CD4-positive, alpha-beta T cell (primary cell): Measurements from ENCODE around the gene EP400. TPM values are rescaled to one million over a fixed set of nuclear protein-coding genes. Genes with fewer than 3 reads are reported as not detected.

Experiments used
- ATAC-seq: fragments of 200-7000 bp; cut with Tn5 transposase; one replicate; pipeline ENCODE4 v1.10.0; 2022; ENCODE audit warnings: mild to moderate bottlenecking; ENCODE audit not compliant: poor library complexity
- CTCF ChIA-PET: fragments of 350-600 bp; sonication (Branson Sonifier 250); formaldehyde crosslinking; loops from one replicate; lab custom pipeline; 2021; ENCODE audit warnings: antibody characterized with exemption, inconsistent platforms; lab: Charles Lee
- POLR2A ChIA-PET: fragments of 350-600 bp; sonication (Branson Sonifier 250); formaldehyde crosslinking; loops from one replicate; lab custom pipeline; 2021; ENCODE audit warnings: antibody characterized with exemption, inconsistent platforms; lab: Charles Lee
- DNase-seq, 14 experiments: peaks; one replicate each; pipeline ENCODE4 v3.0.0-alpha.2; 2013 to 2020; ENCODE audit warnings: mixed read lengths in 2 of 14
- H3K27ac ChIP-seq, 2 donors: one replicate each; pipeline versions ENCODE4 v1.5.1 to v1.7.0; 2013; ENCODE audit warnings: low read length in 2 of 2, low read depth in 1 of 2, mild to moderate bottlenecking in 1 of 2
- H3K27me3 ChIP-seq, 2 experiments: 1 replicate in 1 of 2; 2 replicates in 1 of 2; pipeline versions ENCODE4 v1.6.1 to v1.7.0; 2013; ENCODE audit warnings: low read length in 2 of 2, control low read depth in 1 of 2, mild to moderate bottlenecking in 1 of 2, moderate library complexity in 1 of 2; ENCODE audit not compliant: insufficient read depth in 2 of 2, control insufficient read depth in 1 of 2
- H3K36me3 ChIP-seq: one replicate; pipeline ENCODE4 v1.6.1; 2013; ENCODE audit warnings: low read length, control low read depth; ENCODE audit not compliant: insufficient read depth
- H3K4me1 ChIP-seq: one replicate; pipeline ENCODE4 v1.6.1; 2013; ENCODE audit warnings: low read length, control low read depth; ENCODE audit not compliant: insufficient read depth
- H3K4me3 ChIP-seq: one replicate; pipeline ENCODE4 v1.5.1; 2013; ENCODE audit warnings: mild to moderate bottlenecking, low read length, moderate library complexity
- H3K9me3 ChIP-seq, 2 experiments: 1 replicate in 1 of 2; 2 replicates in 1 of 2; pipeline versions ENCODE4 v1.6.1 to v1.7.0; 2013; ENCODE audit warnings: low read length in 2 of 2, mild to moderate bottlenecking in 2 of 2, control low read depth in 1 of 2, moderate library complexity in 1 of 2; ENCODE audit not compliant: control insufficient read depth in 1 of 2, insufficient read depth in 1 of 2
- H3K27ac Mint-ChIP-seq: one replicate; pipeline ENCODE4 v1.8.0; 2020; ENCODE audit warnings: mixed read lengths
- H3K27me3 Mint-ChIP-seq: one replicate; pipeline ENCODE4 v1.8.0; 2021; ENCODE audit warnings: mixed read lengths
- H3K36me3 Mint-ChIP-seq: one replicate; pipeline ENCODE4 v1.8.0; 2021; ENCODE audit warnings: low read depth, mixed read lengths
- H3K4me1 Mint-ChIP-seq: one replicate; pipeline ENCODE4 v1.8.0; 2021; ENCODE audit warnings: low read depth, mixed read lengths
- H3K4me3 Mint-ChIP-seq: one replicate; pipeline ENCODE4 v1.8.0; 2020; ENCODE audit warnings: mild to moderate bottlenecking, mixed read lengths
- H3K9me3 Mint-ChIP-seq: one replicate; pipeline ENCODE4 v1.8.0; 2020; ENCODE audit warnings: mixed read lengths
- CTCF ChIP-seq: fragments of 200-600 bp; IDR thresholded peaks from one replicate; pipeline ENCODE4 v1.8.0; 2022; ENCODE audit warnings: antibody characterized with exemption, mild to moderate bottlenecking
- intact Hi-C, 2 experiments: fragments of 100-400 bp; cut with DNase I in 1 of 2; cut with micrococcal nuclease in 1 of 2; formaldehyde crosslinking; loops; one replicate each; pipeline versions ENCODE4 v1.15.1 to v1.9.0; 2023 to 2025; cut with DNase I, micrococcal nuclease
- total RNA-seq, 174 experiments: library from RNA in 2 of 174; stranded (reverse) in 2 of 174; gene quantifications; one replicate each; pipeline ENCODE4 v1.2.3 and lab custom pipeline; 2021 to 2026

The EP400 gene
- total RNA-seq, 2 experiments from 2014 or later, result 56.4 to 56.5 TPM

GRCh38 chr12:132094269-132094891, 144.6 kb downstream of the EP400 start:
- no peak for ATAC-seq
- no peak for TF ChIP-seq CTCF

GRCh38 chr12:132095520-132096409, 146.0 kb downstream of the EP400 start:
- intact Hi-C loops, result no loop called here
- H3K9me3 ChIP-seq, result peaks cover 3 to 8% of the 10 kb centered on the region in 2 experiments
- ChIA-PET CTCF (no interaction called here), POLR2A (no interaction called here)
- DNase-seq, result peak in 1 of 14 experiments; percentile 20
- H3K27me3 Mint-ChIP-seq, result no peaks in the 10 kb centered on the region
- no peak overlapping the region for H3K4me3 Mint-ChIP-seq
- H3K4me1 Mint-ChIP-seq, result peaks cover 23% of the 10 kb centered on the region
- no peak for ATAC-seq
- peaks cover 40% of the 10 kb centered on the region for H3K36me3 Mint-ChIP-seq
- peaks cover 12% of the 10 kb centered on the region for H3K4me1 ChIP-seq
- H3K27me3 ChIP-seq, result no peaks in the 10 kb centered on the region
- H3K9me3 Mint-ChIP-seq, result peaks cover 8% of the 10 kb centered on the region
- H3K36me3 ChIP-seq, result peaks cover 8% of the 10 kb centered on the region
- no peak for TF ChIP-seq CTCF
- H3K4me3 ChIP-seq, result no peak overlapping the region
- H3K27ac Mint-ChIP-seq, result peak overlapping the region; percentile 95
- peak overlapping the region; percentile 38 to 46 for H3K27ac ChIP-seq

More at GRCh38 chr12:132094269-132094891, 144.6 kb downstream of the EP400 start:
- peaks cover 3 to 8% of the 10 kb centered on the region in 2 experiments for H3K9me3 ChIP-seq
- H3K27me3 Mint-ChIP-seq, result no peaks in the 10 kb centered on the region
- H3K27me3 ChIP-seq, result no peaks in the 10 kb centered on the region
- H3K4me1 Mint-ChIP-seq, result peaks cover 23% of the 10 kb centered on the region
- H3K4me1 ChIP-seq, result peaks cover 12% of the 10 kb centered on the region
- no peak overlapping the region for H3K27ac Mint-ChIP-seq
- H3K36me3 ChIP-seq, result peaks cover 5% of the 10 kb centered on the region
- ChIA-PET POLR2A (no interaction called here), CTCF (no interaction called here)
- H3K4me3 Mint-ChIP-seq, result no peak overlapping the region
- H3K4me3 ChIP-seq, result no peak overlapping the region
- no peak overlapping the region for H3K27ac ChIP-seq
- intact Hi-C loops, result no loop called here
- H3K36me3 Mint-ChIP-seq, result peaks cover 32% of the 10 kb centered on the region
- peaks cover 8% of the 10 kb centered on the region for H3K9me3 Mint-ChIP-seq
- DNase-seq, result no peak

GRCh38 chr12:132099739-132100138, 150.0 kb downstream of the EP400 start:
- POLR2A ChIA-PET, result no interaction called here
- ATAC-seq (no peak), DNase-seq (no peak)
- peaks cover 36% of the 10 kb centered on the region for H3K36me3 Mint-ChIP-seq
- intact Hi-C loops, result no loop called here
- Histone ChIP-seq H3K4me3 (no peak overlapping the region), H3K27me3 (no peaks in the 10 kb centered on the region), H3K4me1 (peaks cover 12% of the 10 kb centered on the region), H3K9me3 (peaks cover 3 to 8% of the 10 kb centered on the region in 2 experiments), H3K27ac (no peak overlapping the region), H3K36me3 (peaks cover 3% of the 10 kb centered on the region)
- CTCF ChIA-PET, result interaction anchor here (1.2 kb wide), 1 partner anchor 20 kb away, joined by 3 read pairs; no protein-coding TSS in a partner anchor
- H3K4me3 Mint-ChIP-seq, result no peak overlapping the region
- TF ChIP-seq CTCF, result no peak
- H3K4me1 Mint-ChIP-seq, result peaks cover 23% of the 10 kb centered on the region
- no peaks in the 10 kb centered on the region for H3K27me3 Mint-ChIP-seq
- H3K27ac Mint-ChIP-seq, result no peak overlapping the region
- H3K9me3 Mint-ChIP-seq, result peaks cover 8% of the 10 kb centered on the region
